ENCODE measurements around the gene UAP1. TPM values are rescaled to one million over a fixed set of nuclear protein-coding genes. Genes with fewer than 3 reads are reported as not detected.

The UAP1 gene
- total RNA-seq: 21.9 TPM
- 56.3 TPM for polyA plus RNA-seq
- long read RNA-seq, donor 1: 0 reads
- long read RNA-seq, donor 2, partial matches to known transcripts: 0 of 6 reads
- long read RNA-seq, donor 2, other reads (novel, unspliced or antisense): 0 of 6 reads
- long read RNA-seq, donor 3, transcript UAP1-204 (10 exons, 2,294 nt): major isoform, 5 of 9 reads
- long read RNA-seq, donor 3, partial matches to known transcripts: 0 of 9 reads
- long read RNA-seq, donor 3, other reads (novel, unspliced or antisense): 0 of 9 reads
- long read RNA-seq, donor 4, partial matches to known transcripts: 0 of 1 reads
- long read RNA-seq, donor 4, other reads (novel, unspliced or antisense): 0 of 1 reads
- long read RNA-seq, donor 5, transcript UAP1-204 (10 exons, 2,294 nt): major isoform, 5 of 7 reads
- long read RNA-seq, donor 5, partial matches to known transcripts: 0 of 7 reads
- long read RNA-seq, donor 5, other reads (novel, unspliced or antisense): 0 of 7 reads
- long read RNA-seq, donor 6, partial matches to known transcripts: 0 of 3 reads
- long read RNA-seq, donor 6, other reads (novel, unspliced or antisense): 0 of 3 reads
- long read RNA-seq, donor 7, partial matches to known transcripts: 0 of 5 reads
- long read RNA-seq, donor 7, other reads (novel, unspliced or antisense): 0 of 5 reads
- long read RNA-seq, donor 8, partial matches to known transcripts: 0 of 1 reads
- long read RNA-seq, donor 8, other reads (novel, unspliced or antisense): 0 of 1 reads
- long read RNA-seq, donor 9, partial matches to known transcripts: 0 of 6 reads
- long read RNA-seq, donor 9, other reads (novel, unspliced or antisense): 0 of 6 reads
- long read RNA-seq, donor 10, partial matches to known transcripts: 0 of 3 reads
- long read RNA-seq, donor 10, other reads (novel, unspliced or antisense): 0 of 3 reads

GRCh38 chr1:162561616-162562469, at the start of gene UAP1:
UAP1 (plus strand) TSS chr1:162561722; CDS start chr1:162566069, 4,347 bp downstream.
- Histone ChIP-seq H3K9me3 (ENCODE audit: control insufficient read depth in 2 of 2, insufficient read depth in 1 of 2, low read length in 1 of 2) (peaks cover 0 to 4% of the 10 kb centered on the region in 2 donors), H3K27ac (ENCODE audit: low read depth in 1 of 2, low read length in 1 of 2) (peak within 1 kb of the TSS; percentile 77 to 80), H3K36me3 (ENCODE audit: control insufficient read depth in 2 of 2, insufficient read depth in 2 of 2, low read length in 1 of 2) (no peaks in the 10 kb centered on the region), H3K27me3 (ENCODE audit: control insufficient read depth in 2 of 2, insufficient read depth in 1 of 2, low read length in 1 of 2) (peaks cover 0 to 2% of the 10 kb centered on the region in 2 donors), H3K4me1 (ENCODE audit: control insufficient read depth in 2 of 2, insufficient read depth in 2 of 2, low read length in 2 of 2) (peaks cover 5 to 12% of the 10 kb centered on the region in 2 donors), H3K4me3 (ENCODE audit: low read length in 2 of 2) (peak within 1 kb of the TSS; percentile 78 to 83)
- WGBS: 2% methylated on average over 69 of the region's 69 CpGs
- DNase-seq (ENCODE audit: low read depth in 6 of 9, low spot score in 9 of 9): peak in 2 of 9 donors; percentile 2 to 17

- no peak overlapping the region for H3K4me3 ChIP-seq (ENCODE audit: low read length in 2 of 2)
- no peaks in the 10 kb centered on the region for H3K9me3 ChIP-seq (ENCODE audit: control insufficient read depth in 2 of 2, insufficient read depth in 1 of 2, low read length in 1 of 2)
- no peaks in the 10 kb centered on the region for H3K4me1 ChIP-seq (ENCODE audit: control insufficient read depth in 2 of 2, insufficient read depth in 2 of 2, low read length in 2 of 2)
- H3K27ac ChIP-seq (ENCODE audit: low read depth in 1 of 2, low read length in 1 of 2): no peak overlapping the region
- H3K36me3 ChIP-seq (ENCODE audit: control insufficient read depth in 2 of 2, insufficient read depth in 2 of 2, low read length in 1 of 2): peaks cover 11 to 31% of the 10 kb centered on the region in 2 donors
- no peak for DNase-seq (ENCODE audit: low read depth in 6 of 9, low spot score in 9 of 9)
- no peaks in the 10 kb centered on the region for H3K27me3 ChIP-seq (ENCODE audit: control insufficient read depth in 2 of 2, insufficient read depth in 1 of 2, low read length in 1 of 2)
Observed at GRCh38 chr1:162527314-162527713, 34.2 kb upstream of the UAP1 start.

GRCh38 chr1:162530307-162530987, 31.1 kb upstream of the UAP1 start:
- H3K27ac ChIP-seq (ENCODE audit: low read depth in 1 of 2, low read length in 1 of 2): no peak overlapping the region
- 92% methylated on average over 7 of the region's 7 CpGs for WGBS

GRCh38 chr1:162530988-162531319, 30.6 kb upstream of the UAP1 start:
- Histone ChIP-seq H3K4me3 (ENCODE audit: low read length in 2 of 2) (no peak overlapping the region), H3K9me3 (ENCODE audit: control insufficient read depth in 2 of 2, insufficient read depth in 1 of 2, low read length in 1 of 2) (no peaks in the 10 kb centered on the region), H3K27ac (ENCODE audit: low read depth in 1 of 2, low read length in 1 of 2) (no peak overlapping the region), H3K36me3 (ENCODE audit: control insufficient read depth in 2 of 2, insufficient read depth in 2 of 2, low read length in 1 of 2) (peaks cover 0 to 10% of the 10 kb centered on the region in 2 donors), H3K27me3 (ENCODE audit: control insufficient read depth in 2 of 2, insufficient read depth in 1 of 2, low read length in 1 of 2) (no peaks in the 10 kb centered on the region), H3K4me1 (ENCODE audit: control insufficient read depth in 2 of 2, insufficient read depth in 2 of 2, low read length in 2 of 2) (no peaks in the 10 kb centered on the region)
- no peak for DNase-seq (ENCODE audit: low read depth in 6 of 9, low spot score in 9 of 9)
- WGBS: 98% methylated on average over 1 of the region's 1 CpG

More at GRCh38 chr1:162530307-162530987, 31.1 kb upstream of the UAP1 start:
- DNase-seq (ENCODE audit: low read depth in 6 of 9, low spot score in 9 of 9): no peak
- Histone ChIP-seq H3K36me3 (ENCODE audit: control insufficient read depth in 2 of 2, insufficient read depth in 2 of 2, low read length in 1 of 2) (peaks cover 1 to 12% of the 10 kb centered on the region in 2 donors), H3K9me3 (ENCODE audit: control insufficient read depth in 2 of 2, insufficient read depth in 1 of 2, low read length in 1 of 2) (no peaks in the 10 kb centered on the region), H3K4me3 (ENCODE audit: low read length in 2 of 2) (no peak overlapping the region), H3K27me3 (ENCODE audit: control insufficient read depth in 2 of 2, insufficient read depth in 1 of 2, low read length in 1 of 2) (no peaks in the 10 kb centered on the region), H3K4me1 (ENCODE audit: control insufficient read depth in 2 of 2, insufficient read depth in 2 of 2, low read length in 2 of 2) (no peaks in the 10 kb centered on the region)

- H3K36me3 ChIP-seq (ENCODE audit: control insufficient read depth in 2 of 2, insufficient read depth in 2 of 2, low read length in 1 of 2): no peaks in the 10 kb centered on the region
- H3K27me3 ChIP-seq (ENCODE audit: control insufficient read depth in 2 of 2, insufficient read depth in 1 of 2, low read length in 1 of 2): no peaks in the 10 kb centered on the region
- DNase-seq (ENCODE audit: low read depth in 6 of 9, low spot score in 9 of 9): no peak
- no peak overlapping the region for H3K27ac ChIP-seq (ENCODE audit: low read depth in 1 of 2, low read length in 1 of 2)
- no peaks in the 10 kb centered on the region for H3K9me3 ChIP-seq (ENCODE audit: control insufficient read depth in 2 of 2, insufficient read depth in 1 of 2, low read length in 1 of 2)
- WGBS: 91% methylated on average over 1 of the region's 1 CpG
- H3K4me1 ChIP-seq (ENCODE audit: control insufficient read depth in 2 of 2, insufficient read depth in 2 of 2, low read length in 2 of 2): no peaks in the 10 kb centered on the region
- no peak overlapping the region for H3K4me3 ChIP-seq (ENCODE audit: low read length in 2 of 2)
Observed at GRCh38 chr1:162535501-162535900, 26.0 kb upstream of the UAP1 start.

GRCh38 chr1:162536511-162536910, 25.0 kb upstream of the UAP1 start:
- 97% methylated on average over 2 of the region's 2 CpGs for WGBS
- H3K27ac ChIP-seq (ENCODE audit: low read depth in 1 of 2, low read length in 1 of 2): no peak overlapping the region
- no peak overlapping the region for H3K4me3 ChIP-seq (ENCODE audit: low read length in 2 of 2)
- no peaks in the 10 kb centered on the region for H3K36me3 ChIP-seq (ENCODE audit: control insufficient read depth in 2 of 2, insufficient read depth in 2 of 2, low read length in 1 of 2)
- no peaks in the 10 kb centered on the region for H3K4me1 ChIP-seq (ENCODE audit: control insufficient read depth in 2 of 2, insufficient read depth in 2 of 2, low read length in 2 of 2)
- no peaks in the 10 kb centered on the region for H3K27me3 ChIP-seq (ENCODE audit: control insufficient read depth in 2 of 2, insufficient read depth in 1 of 2, low read length in 1 of 2)
- H3K9me3 ChIP-seq (ENCODE audit: control insufficient read depth in 2 of 2, insufficient read depth in 1 of 2, low read length in 1 of 2): no peaks in the 10 kb centered on the region
- DNase-seq (ENCODE audit: low read depth in 6 of 9, low spot score in 9 of 9): no peak

GRCh38 chr1:162537216-162537615, 24.3 kb upstream of the UAP1 start:
- Histone ChIP-seq H3K27ac (ENCODE audit: low read depth in 1 of 2, low read length in 1 of 2) (no peak overlapping the region), H3K36me3 (ENCODE audit: control insufficient read depth in 2 of 2, insufficient read depth in 2 of 2, low read length in 1 of 2) (no peaks in the 10 kb centered on the region)
- WGBS: 96% methylated on average over 2 of the region's 2 CpGs

GRCh38 chr1:162538815-162539431, 22.6 kb upstream of the UAP1 start:
- Histone ChIP-seq H3K4me1 (ENCODE audit: control insufficient read depth in 2 of 2, insufficient read depth in 2 of 2, low read length in 2 of 2) (no peaks in the 10 kb centered on the region), H3K9me3 (ENCODE audit: control insufficient read depth in 2 of 2, insufficient read depth in 1 of 2, low read length in 1 of 2) (no peaks in the 10 kb centered on the region)

More at GRCh38 chr1:162537216-162537615, 24.3 kb upstream of the UAP1 start:
- Histone ChIP-seq H3K4me1 (ENCODE audit: control insufficient read depth in 2 of 2, insufficient read depth in 2 of 2, low read length in 2 of 2) (no peaks in the 10 kb centered on the region), H3K27me3 (ENCODE audit: control insufficient read depth in 2 of 2, insufficient read depth in 1 of 2, low read length in 1 of 2) (no peaks in the 10 kb centered on the region), H3K9me3 (ENCODE audit: control insufficient read depth in 2 of 2, insufficient read depth in 1 of 2, low read length in 1 of 2) (no peaks in the 10 kb centered on the region), H3K4me3 (ENCODE audit: low read length in 2 of 2) (no peak overlapping the region)
- no peak for DNase-seq (ENCODE audit: low read depth in 6 of 9, low spot score in 9 of 9)

More at GRCh38 chr1:162538815-162539431, 22.6 kb upstream of the UAP1 start:
- H3K4me3 ChIP-seq (ENCODE audit: low read length in 2 of 2): no peak overlapping the region
- H3K36me3 ChIP-seq (ENCODE audit: control insufficient read depth in 2 of 2, insufficient read depth in 2 of 2, low read length in 1 of 2): no peaks in the 10 kb centered on the region
- H3K27me3 ChIP-seq (ENCODE audit: control insufficient read depth in 2 of 2, insufficient read depth in 1 of 2, low read length in 1 of 2): no peaks in the 10 kb centered on the region
- 97% methylated on average over 1 of the region's 1 CpG for WGBS
- no peak for DNase-seq (ENCODE audit: low read depth in 6 of 9, low spot score in 9 of 9)
- no peak overlapping the region for H3K27ac ChIP-seq (ENCODE audit: low read depth in 1 of 2, low read length in 1 of 2)
